ENCODE data around the gene C2orf72.

DNA sequence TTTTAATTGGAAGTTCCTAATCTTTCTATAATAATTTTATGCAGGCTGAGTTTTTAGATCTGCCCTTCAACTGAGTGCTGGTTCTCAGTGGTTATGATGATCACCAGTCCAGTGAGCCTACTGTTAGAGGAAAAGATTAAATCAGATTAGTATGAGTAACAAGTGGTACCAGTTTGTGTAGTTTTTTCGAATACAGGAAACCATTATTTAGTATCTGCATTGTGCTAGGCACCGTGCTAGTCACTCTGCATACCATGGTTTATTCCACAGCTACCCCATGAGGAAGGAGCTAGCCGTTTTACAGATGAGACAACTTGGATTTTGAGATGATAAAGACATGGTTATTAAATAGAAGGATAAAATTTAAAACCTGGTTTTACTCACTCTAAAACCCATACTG is 25.5 kb downstream of the C2orf72 start:
- TF ChIP-seq, protein P1, sequence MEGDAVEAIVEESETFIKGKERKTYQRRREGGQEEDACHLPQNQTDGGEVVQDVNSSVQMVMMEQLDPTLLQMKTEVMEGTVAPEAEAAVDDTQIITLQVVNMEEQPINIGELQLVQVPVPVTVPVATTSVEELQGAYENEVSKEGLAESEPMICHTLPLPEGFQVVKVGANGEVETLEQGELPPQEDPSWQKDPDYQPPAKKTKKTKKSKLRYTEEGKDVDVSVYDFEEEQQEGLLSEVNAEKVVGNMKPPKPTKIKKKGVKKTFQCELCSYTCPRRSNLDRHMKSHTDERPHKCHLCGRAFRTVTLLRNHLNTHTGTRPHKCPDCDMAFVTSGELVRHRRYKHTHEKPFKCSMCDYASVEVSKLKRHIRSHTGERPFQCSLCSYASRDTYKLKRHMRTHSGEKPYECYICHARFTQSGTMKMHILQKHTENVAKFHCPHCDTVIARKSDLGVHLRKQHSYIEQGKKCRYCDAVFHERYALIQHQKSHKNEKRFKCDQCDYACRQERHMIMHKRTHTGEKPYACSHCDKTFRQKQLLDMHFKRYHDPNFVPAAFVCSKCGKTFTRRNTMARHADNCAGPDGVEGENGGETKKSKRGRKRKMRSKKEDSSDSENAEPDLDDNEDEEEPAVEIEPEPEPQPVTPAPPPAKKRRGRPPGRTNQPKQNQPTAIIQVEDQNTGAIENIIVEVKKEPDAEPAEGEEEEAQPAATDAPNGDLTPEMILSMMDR (conservative IDR thresholded peaks at IDR 0.05; ENCODE audit: low read length): no peak
- TF ChIP-seq EZH2phosphoT487 (IDR thresholded peaks at IDR 0.05; ENCODE audit: borderline replicate concordance): no peak
